ENCODE data around the gene SAMM50. TPM values are rescaled to one million over a fixed set of nuclear protein-coding genes. Genes with fewer than 3 reads are reported as not detected.

The SAMM50 gene
- total and polyA plus RNA-seq, 10 of the 15 experiments (the other 5 are each of a cell fraction or from before 2014, with no cell fraction given): 38.2 to 126 (median 62.4) TPM

GRCh38 chr22:44019846-44020245, 64.6 kb downstream of the SAMM50 start:
- Histone ChIP-seq H2AFZ (ENCODE audit: control insufficient read depth, low read depth, low read length) (no peak overlapping the region), H3K9ac (ENCODE audit: control insufficient read depth, insufficient read depth, low read length) (no peak overlapping the region), H3K4me1 (ENCODE audit: control insufficient read depth, insufficient read depth, low read length) (peaks cover 3% of the 10 kb centered on the region; the same call in 1 of the 2 replicates), H3K4me2 (ENCODE audit: control insufficient read depth, insufficient read depth) (no peak overlapping the region), H3K9me3 (replicated peaks; ENCODE audit: control insufficient read depth, insufficient read depth, low read length) (no peaks in the 10 kb centered on the region), H4K20me1 (ENCODE audit: control insufficient read depth, insufficient read depth) (no peaks in the 10 kb centered on the region), H3K27ac (ENCODE audit: control insufficient read depth, insufficient read depth) (no peak overlapping the region), H3K36me3 (ENCODE audit: control insufficient read depth in 2 of 2, insufficient read depth in 2 of 2, low read length in 1 of 2) (no peaks in the 10 kb centered on the region), H3K4me3 (no peak overlapping the region), H3K27me3 (replicated peaks in 1 of 2; ENCODE audit: control insufficient read depth in 2 of 2, insufficient read depth in 2 of 2, low read length in 1 of 2) (no peaks in the 10 kb centered on the region), H3K79me2 (ENCODE audit: control insufficient read depth, insufficient read depth, low read length) (peaks cover 30% of the 10 kb centered on the region)
- DNase-seq (ENCODE audit: low read depth, low spot score) (no peak), ATAC-seq (no peak), FAIRE-seq (no peak)
- 99% methylated on average over 5 of the region's 5 CpGs for WGBS (ENCODE audit: insufficient coverage, insufficient replicate concordance, low lambda C conversion rate, missing lambda C conversion rate)
- POLR2A ChIA-PET: no interaction called here
- SMC1A ChIA-PET (ENCODE audit: uncharacterized antibody, unreplicated experiment): interaction anchor here (3.6 kb wide), 1 partner anchor 66 kb away, joined by 16 read pairs; no protein-coding TSS in a partner anchor
- CTCF ChIA-PET: interaction anchor here (1.2 to 9.4 kb wide), 4 partner anchors 26 to 66 kb away, joined by 3 to 74 read pairs (median 6); no protein-coding TSS in a partner anchor
- intact Hi-C loops (cut with micrococcal nuclease; ENCODE audit: unreplicated experiment): no loop called here
- in situ Hi-C loops (cut with MboI): no loop called here
- RAD21 ChIA-PET (ENCODE audit: unreplicated experiment): interaction anchor here (0.7 to 2.4 kb wide), 4 partner anchors 20 to 66 kb away, joined by 3 to 10 read pairs (median 6); no protein-coding TSS in a partner anchor
- no TSS peak for BruUV-seq (replicated peaks)
- TF ChIP-seq FOXK2 (IDR thresholded peaks at IDR 0.05) (no peak), RAD21 (IDR thresholded peaks at IDR 0.05; ENCODE audit: insufficient read depth, low read depth, low read length) (no peak), ZNF217 (IDR thresholded peaks at IDR 0.05) (no peak), MXI1 (IDR thresholded peaks at IDR 0.05; ENCODE audit: low read depth, low read length) (no peak), HCFC1 (IDR thresholded peaks at IDR 0.05; ENCODE audit: low read length) (no peak), SUPT20H (IDR thresholded peaks at IDR 0.05; ENCODE audit: borderline replicate concordance, control insufficient read depth, low read depth, low read length) (no peak), IKZF1 (conservative IDR thresholded peaks at IDR 0.05) (no peak), TBL1XR1 (IDR thresholded peaks at IDR 0.05; ENCODE audit: low read depth, low read length) (no peak), EZH2 (IDR thresholded peaks at IDR 0.05; ENCODE audit: borderline replicate concordance, control insufficient read depth, low read depth, low read length) (no peak), SP1 (IDR thresholded peaks at IDR 0.05; ENCODE audit: low read depth, low read length) (no peak), KLF5 (IDR thresholded peaks at IDR 0.05; ENCODE audit: partially characterized antibody) (no peak), NR2C1 (IDR thresholded peaks at IDR 0.05) (no peak), KAT2A (conservative IDR thresholded peaks at IDR 0.05; ENCODE audit: control insufficient read depth, low read depth, low read length) (no peak), NRF1 (conservative IDR thresholded peaks at IDR 0.05; ENCODE audit: low read depth, low read length) (no peak), SIX5 (IDR thresholded peaks at IDR 0.05; ENCODE audit: low read depth, low read length, severe bottlenecking) (no peak), IKZF2 (IDR thresholded peaks at IDR 0.05) (no peak), NFYA (IDR thresholded peaks at IDR 0.05; ENCODE audit: borderline replicate concordance, low read depth, low read length) (no peak), BRCA1 (IDR thresholded peaks at IDR 0.05; ENCODE audit: low read depth, low read length) (no peak), KDM1A (IDR thresholded peaks at IDR 0.05; ENCODE audit: borderline replicate concordance) (no peak)
- TF ChIP-seq, protein P1, sequence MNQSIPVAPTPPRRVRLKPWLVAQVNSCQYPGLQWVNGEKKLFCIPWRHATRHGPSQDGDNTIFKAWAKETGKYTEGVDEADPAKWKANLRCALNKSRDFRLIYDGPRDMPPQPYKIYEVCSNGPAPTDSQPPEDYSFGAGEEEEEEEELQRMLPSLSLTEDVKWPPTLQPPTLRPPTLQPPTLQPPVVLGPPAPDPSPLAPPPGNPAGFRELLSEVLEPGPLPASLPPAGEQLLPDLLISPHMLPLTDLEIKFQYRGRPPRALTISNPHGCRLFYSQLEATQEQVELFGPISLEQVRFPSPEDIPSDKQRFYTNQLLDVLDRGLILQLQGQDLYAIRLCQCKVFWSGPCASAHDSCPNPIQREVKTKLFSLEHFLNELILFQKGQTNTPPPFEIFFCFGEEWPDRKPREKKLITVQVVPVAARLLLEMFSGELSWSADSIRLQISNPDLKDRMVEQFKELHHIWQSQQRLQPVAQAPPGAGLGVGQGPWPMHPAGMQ (IDR thresholded peaks at IDR 0.05; ENCODE audit: borderline replicate concordance): no peak

Measured in GM12878 (cell line).